Raji (cell line): ENCODE results near the gene TMEM39A.

ENCODE experiments used
- POLR2A ChIP-seq: IDR thresholded peaks from 2 replicates; pipeline ENCODE4 v1.6.1; 2011; ENCODE audit warnings: low read depth, low read length, control low read depth; ENCODE audit not compliant: insufficient read depth

TMEM39A gene

GRCh38 chr3:119382134-119382533 is 81.3 kb downstream of the TMEM39A start:
- TF ChIP-seq POLR2A: no peak

GRCh38 chr3:119380697-119381096 is 82.7 kb downstream of the TMEM39A start:
- TF ChIP-seq POLR2A: no peak
